ENCODE measurements around the gene CADM2.

Gene CADM2

DNA sequence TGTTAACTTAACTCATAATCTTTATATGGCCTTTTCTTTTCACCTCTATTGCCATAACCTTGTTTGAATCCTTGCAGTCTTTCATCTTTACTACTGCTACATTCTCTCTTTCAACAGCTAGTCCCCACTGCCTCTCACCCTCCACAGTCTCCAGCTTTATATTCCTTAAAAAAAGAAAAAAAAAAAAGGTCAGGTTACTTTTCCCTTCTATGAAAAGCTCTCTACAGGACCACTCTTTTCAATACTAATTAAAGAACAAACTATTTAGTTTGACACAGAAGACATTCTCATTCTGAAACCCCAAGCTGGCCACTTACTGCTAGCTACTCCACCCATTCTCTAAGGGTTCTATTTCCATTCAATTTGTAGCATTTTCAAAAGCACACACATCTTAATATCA is 25.6 kb downstream of the CADM2 start:
- no peak for DNase-seq (ENCODE audit: low read depth in 2 of 2)

GRCh38 chr3:84985795-84986194 is 27.0 kb downstream of the CADM2 start:
- DNase-seq (ENCODE audit: low read depth in 2 of 2): no peak

DNA sequence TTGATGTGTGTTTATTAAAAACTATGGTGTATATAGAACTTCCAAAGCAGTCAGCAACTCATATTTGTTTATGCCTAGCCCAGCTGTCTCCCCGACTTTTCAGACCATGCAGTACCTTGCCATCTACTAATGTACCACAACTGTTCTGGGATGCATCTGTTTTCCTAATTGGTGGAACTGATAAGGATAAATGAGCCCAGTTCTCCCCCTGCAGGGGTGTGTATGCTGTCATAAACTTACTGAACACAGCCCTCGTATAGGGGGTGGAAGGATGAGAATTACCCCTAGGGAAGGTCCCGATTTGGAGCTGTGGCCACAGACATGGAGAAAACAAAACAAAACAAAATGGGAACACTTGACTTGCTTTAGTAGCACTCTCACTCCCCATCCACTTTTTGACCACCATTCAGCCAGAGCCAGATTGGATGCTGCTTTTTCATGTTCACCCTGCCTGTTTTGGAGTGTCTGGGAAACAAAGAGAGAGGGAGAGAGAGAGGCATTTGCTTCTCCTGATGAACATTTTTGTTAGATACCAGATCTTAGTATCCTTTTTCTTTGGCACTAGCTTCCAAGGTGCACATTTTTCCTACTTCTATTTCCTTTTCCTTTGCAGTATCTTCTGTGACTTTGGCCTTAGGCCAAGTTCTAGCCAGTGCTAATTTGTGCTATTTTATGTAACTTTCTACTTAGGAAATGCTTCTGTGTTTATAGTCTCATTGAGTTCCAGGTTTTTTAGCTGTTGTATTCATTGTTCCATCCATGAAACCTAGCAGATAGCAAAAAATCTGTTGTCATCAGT is 29.1 kb downstream of the CADM2 start:
- DNase-seq (ENCODE audit: low read depth in 2 of 2): no peak

DNA sequence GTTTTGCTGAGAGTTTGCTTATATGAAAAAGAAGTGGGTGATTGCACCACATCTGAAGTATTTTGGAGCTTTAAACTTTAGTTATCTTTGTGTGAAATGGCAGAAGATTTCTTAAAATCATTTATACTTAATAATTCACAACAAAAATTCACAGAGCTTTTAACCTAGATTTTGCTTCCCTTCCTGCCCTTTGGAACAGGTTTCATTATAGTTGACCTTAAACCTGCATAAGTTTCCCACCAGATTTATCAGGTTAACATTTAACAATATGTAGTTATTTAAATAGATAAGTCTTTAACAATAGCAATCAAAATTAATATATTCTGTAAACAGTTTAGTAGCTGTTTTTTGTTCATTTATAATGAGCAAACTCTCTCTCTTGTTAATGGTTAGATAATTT is 30.3 kb downstream of the CADM2 start:
- no peak for DNase-seq (ENCODE audit: low read depth in 2 of 2)

DNA sequence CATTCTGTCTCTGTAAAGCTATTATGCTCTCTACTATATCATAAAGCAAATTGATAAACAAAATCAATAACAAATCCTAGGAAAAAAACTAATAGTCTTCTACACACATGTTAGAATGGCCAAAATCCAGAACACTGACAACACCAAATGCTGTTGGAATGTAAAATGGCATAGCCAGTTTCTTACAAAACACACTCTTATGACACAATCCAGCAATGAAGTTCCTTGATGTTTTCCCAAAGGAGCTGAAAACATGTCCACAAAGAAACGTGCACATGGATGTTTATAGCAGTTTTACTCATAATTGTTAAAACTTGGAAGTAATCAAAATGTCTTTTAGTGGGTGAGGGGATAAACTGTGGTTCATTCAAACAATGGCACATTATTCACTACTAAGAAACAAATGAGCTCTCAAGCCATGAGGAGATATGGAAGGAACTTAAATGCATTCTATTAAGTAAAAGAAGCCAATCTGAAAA is 32.7 kb downstream of the CADM2 start:
- DNase-seq (ENCODE audit: low read depth in 2 of 2): no peak

DNA sequence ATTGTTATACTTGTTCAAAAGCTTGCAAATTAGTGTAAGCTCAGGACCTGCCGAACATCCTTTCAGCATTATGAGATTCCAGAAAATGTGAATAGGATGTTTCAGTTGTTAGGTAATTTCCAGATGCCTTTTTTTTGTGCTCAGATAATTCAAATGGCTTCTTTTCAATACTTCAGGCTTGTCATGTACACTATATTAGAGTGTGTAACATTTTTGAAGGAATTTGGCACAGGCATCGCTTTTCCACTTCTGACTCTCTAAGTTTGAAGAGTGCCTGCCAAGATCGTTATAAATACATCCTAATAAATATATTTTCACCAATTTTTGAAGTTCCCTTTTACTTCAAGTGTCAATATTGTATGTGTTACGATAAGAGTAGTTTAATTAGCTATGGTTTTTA is 35.2 kb downstream of the CADM2 start:
- no peak for DNase-seq (ENCODE audit: low read depth in 2 of 2)

DNA sequence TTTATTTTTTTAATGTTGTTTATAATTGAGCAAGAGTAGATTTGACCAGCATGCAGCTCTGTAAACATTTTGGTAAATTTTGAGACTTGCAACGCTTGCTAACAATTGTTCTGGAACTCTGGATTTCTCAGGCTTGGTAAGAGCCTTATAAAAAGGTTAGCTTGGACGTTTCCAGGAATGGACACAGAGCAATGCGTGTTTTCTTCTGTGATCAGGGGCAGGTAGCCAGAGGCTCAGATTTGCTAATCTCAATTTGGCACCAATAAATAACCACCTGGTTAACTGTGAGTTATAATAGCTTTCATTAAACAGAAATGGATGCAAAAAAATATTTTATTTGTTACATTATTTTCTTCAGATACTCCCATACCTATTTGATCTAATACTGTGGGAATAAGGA is 39.8 kb downstream of the CADM2 start:
- DNase-seq (ENCODE audit: low read depth in 2 of 2): no peak

GRCh38 chr3:85003479-85003878 is 44.7 kb downstream of the CADM2 start:
- no peak for DNase-seq (ENCODE audit: low read depth in 2 of 2)

DNA sequence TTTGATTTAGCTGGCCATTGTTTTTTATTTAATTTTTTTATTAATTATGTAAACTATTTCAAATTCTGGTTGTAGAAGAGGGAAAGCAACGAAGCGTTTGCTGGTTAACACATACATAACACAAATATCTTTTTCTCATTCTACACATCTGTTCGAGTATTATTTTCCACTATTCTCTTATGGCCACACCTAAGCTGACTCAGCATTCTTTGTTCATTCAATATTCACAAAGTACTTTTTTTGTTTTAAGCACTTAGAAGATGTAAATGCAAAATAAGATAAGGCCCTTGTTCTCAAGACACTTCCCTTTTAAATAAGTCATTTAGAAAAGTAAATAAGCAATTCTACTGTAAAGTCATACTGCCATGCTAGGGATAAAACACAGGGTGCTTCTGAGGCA is 45.4 kb downstream of the CADM2 start:
- DNase-seq (ENCODE audit: low read depth in 2 of 2): no peak

DNA sequence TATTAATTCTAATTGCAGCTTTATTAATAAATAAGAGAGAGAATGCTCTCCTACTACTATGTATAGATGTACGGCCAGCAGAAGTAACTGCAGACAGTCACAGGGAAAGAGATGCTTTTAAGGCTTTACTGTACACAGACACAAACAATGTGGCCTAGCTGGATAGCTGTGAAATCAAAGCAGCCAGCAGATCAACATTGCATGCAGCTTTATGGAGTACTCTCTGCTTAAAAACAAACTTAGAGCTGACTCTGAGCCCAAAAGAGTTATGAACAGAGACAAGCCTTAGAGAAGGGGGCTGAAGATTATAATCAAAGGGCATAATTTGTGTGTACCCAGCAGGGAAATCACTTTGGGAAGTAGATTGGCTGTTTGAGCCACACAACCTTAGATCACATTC is 47.2 kb downstream of the CADM2 start:
- DNase-seq (ENCODE audit: low read depth in 2 of 2): no peak

DNA sequence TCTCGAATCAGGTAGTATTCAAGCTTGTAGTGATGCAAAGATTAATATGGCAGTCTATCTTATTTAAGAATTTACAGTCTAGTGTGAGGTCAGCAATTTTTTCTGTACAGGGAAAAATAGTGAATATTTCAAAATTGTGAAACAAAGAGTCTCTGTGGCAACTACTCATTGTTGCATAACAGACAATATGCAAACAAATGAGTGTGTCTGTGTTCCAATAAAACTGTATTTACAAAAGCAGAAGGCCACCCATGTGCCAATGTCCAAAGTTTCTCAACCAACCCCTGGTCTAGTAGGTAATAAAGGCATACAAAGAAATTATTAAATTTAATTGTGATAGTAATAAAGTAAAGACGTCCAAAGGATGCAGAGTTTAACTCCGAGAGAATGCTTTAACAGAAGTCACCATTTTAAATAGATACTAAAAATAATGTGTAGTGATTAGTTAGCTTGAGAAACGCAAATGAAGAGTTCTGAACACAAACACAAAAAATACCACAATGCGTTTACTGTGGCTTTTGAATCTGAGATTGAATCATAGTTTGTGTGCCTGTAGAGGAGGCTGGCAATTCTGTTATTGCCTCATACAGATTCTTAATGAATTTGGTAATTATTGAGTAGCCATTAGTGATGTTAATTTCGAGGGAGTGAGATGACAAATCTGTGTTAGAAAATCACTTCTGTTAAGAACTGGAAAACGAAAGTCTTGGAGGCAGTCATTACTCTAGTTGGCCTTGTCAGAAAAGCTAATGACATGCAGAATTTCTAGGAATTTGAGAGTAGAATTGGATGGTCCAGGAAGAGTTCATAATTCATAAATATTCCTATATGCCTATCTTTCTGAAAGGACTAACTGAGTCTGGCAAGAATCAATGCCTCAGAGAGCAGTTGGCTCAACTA is 48.7 kb downstream of the CADM2 start:
- no peak for DNase-seq (ENCODE audit: low read depth in 2 of 2)

- DNase-seq (ENCODE audit: low read depth in 2 of 2): no peak
Observed at GRCh38 chr3:85020828-85021227, 62.0 kb downstream of the CADM2 start.

DNA sequence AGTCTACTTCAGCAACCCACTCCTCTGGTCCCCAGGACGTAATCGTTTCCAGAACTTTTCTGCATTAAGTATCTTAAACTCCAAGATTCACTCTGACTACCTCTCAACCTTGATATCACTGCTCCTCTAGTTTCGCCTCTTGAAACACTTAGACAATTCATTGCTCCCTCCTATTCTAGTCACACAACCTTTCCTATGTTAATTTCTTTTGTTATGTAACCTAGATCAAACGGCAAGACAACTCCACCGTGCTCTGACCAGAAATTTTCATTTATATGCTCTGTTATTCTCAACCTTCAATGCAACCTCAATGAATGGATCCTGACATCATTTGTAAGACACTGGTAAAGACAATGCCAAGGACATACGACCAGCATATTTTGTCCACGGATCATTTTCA is 71.3 kb downstream of the CADM2 start:
- no peak for DNase-seq (ENCODE audit: low read depth in 2 of 2)

DNA sequence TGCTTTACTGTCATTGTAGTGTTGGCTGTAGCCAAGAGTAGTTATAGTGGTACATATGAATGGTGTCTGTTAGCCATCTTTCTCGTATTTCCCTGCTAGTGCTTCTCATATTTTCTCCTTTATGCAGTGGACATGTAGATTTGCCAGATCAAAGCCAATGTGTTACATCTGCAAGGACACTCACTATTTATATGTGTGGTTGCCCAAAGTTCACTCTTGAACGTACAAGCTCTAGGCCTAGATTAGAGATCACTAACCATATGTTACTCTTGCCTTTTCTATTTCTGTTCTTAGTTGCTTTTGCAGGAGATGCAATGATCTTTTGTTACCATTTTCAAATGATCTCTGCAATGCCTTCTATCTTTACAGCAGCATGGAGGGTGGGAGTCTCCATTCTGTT is 78.4 kb downstream of the CADM2 start:
- no peak for DNase-seq (ENCODE audit: low read depth in 2 of 2)

DNA sequence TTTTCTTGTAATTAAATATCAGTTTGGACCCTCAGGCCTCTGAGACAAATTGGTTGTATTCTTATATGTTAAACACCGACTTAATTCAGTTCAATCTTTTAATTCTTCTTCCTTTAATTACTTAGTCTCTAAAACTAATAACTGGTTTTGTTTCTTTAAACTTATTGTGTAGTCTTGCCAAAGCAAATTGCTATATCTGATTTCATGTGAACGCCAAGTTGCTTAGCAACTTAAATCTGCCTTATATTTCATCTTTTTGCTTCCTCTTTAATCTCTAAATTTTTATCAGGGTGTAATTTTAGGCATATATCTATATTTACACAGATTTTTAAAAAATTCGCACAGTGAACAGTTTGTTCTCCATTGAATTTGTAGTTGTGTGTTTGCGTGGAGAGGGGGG is 82.2 kb downstream of the CADM2 start:
- no peak for DNase-seq (ENCODE audit: low read depth in 2 of 2)

DNA sequence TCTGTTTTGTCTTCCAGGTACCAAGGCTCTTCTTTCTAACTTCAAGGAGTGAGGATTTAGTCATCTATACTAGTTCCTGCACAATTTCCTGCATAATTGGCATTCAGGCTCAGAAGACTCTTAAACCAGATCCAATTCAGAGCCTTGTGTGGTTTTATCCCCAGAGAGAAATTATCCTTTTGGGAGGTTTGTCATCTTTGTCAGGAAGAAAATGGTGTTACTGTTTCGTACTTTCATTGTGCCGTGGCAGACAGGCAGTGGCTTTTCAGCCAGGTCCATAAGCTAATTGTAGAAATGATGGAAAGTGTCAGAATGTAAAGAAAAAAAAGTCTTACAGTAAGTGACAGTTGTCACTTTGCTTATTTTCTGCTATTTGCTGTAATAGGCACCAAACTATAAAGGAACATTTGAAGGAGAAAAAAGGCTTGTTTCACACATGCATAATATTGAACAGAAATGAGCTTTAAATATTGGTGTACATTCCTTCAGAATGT is 82.8 kb downstream of the CADM2 start:
- DNase-seq (ENCODE audit: low read depth in 2 of 2): no peak

DNA sequence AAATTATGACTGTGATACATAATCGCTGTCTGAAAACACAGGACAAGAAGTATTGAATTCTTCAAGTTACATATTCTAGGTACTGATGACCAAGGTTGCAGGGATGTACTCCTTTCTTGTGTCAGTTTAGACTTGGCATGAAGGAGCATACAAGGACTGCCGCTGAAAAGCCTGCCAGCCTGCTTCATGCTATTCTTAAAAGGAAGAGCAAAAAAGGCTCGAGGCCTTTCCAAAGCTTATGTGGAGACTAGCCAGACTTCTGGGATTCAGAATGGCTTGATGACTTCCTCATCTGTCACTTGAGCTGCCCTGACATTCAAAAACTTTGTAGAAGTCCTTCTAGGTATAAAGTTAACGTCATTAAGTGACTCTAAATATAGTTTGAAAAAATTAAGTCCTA is 92.0 kb downstream of the CADM2 start:
- DNase-seq (ENCODE audit: low read depth in 2 of 2): no peak

- no peak for DNase-seq (ENCODE audit: low read depth in 2 of 2)
Observed at GRCh38 chr3:85051786-85052185, 93.0 kb downstream of the CADM2 start.

DNA sequence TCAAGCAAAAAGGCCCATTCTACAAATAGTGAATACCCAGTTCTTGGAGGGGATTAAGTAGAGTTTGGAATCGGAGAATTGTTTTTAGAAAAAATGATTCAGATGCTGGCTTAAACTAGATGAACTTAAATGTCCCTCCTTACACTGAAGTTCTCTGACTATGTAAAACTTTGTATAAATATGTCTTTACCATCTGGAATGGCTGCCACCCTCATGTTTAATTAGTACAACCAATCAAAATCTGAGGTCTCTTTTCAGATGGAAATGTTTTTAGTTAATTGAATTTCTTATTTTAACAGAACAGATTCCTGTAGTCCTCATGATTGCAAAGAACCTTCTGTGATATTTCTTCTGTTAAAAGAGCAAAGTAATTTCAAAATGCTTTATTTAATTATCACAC is 94.8 kb downstream of the CADM2 start:
- no peak for DNase-seq (ENCODE audit: low read depth in 2 of 2)

DNA sequence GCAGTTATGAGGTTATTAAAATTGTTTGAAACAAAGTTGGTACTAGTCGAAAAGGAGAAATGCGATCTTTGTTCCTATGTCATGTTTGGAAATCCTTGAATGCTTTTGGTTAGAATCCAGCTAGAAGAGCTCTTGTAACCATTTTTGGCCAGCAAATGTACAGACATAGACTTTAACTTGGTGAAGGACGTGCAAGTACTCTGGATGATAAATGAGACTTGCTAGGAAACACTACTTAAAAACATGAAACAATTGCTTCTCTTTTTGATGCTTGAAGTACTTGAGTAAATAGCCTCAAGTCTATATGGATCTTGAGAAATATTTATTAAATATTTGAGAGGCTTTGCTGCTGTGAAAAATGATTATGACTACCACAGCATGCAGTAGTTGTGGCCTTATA is 95.8 kb downstream of the CADM2 start:
- DNase-seq (ENCODE audit: low read depth in 2 of 2): no peak

GRCh38 chr3:85068911-85069310 is 110.1 kb downstream of the CADM2 start:
- DNase-seq (ENCODE audit: low read depth in 2 of 2): no peak

- no peak for DNase-seq (ENCODE audit: low read depth in 2 of 2)
Observed at GRCh38 chr3:85074003-85074402, 115.2 kb downstream of the CADM2 start.

DNA sequence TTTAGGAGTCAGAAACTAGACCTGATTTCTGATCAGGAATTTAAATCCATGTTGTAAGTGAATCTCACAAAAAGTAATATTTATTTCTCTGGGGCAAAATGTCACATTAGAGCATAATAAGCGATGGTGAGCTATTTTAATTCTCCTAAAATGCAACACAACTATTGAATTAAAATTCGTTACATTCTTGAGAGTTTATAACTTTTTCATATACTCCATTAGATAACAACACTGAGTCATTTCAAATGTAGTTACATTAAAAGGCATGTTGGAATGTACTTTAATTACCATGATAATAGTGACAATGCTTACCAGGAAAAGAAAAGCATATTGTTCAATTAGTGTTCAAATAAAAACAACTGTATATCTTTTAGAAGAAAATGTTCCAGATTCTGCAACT is 116.9 kb downstream of the CADM2 start:
- no peak for DNase-seq (ENCODE audit: low read depth in 2 of 2)

Data from stimulated activated CD8-positive, alpha-beta memory T cell treated with anti-CD3 and anti-CD28 coated beads, Interleukin-15, amount 100 ng/mL, for 4 hours (primary cell).